CD1c-positive myeloid dendritic cell (primary cell): ENCODE measurements around the gene PFKFB3.
"Not testable (repeated sequence)": the region's sequence is repeated elsewhere in the genome, so short reads cannot be mapped to it uniquely, and the experiment has no call there.

Experiments used
- DNase-seq: peaks from one replicate; pipeline ENCODE4 v3.0.0-alpha.2; 2016; ENCODE audit errors: extremely low spot score

Gene PFKFB3

DNA sequence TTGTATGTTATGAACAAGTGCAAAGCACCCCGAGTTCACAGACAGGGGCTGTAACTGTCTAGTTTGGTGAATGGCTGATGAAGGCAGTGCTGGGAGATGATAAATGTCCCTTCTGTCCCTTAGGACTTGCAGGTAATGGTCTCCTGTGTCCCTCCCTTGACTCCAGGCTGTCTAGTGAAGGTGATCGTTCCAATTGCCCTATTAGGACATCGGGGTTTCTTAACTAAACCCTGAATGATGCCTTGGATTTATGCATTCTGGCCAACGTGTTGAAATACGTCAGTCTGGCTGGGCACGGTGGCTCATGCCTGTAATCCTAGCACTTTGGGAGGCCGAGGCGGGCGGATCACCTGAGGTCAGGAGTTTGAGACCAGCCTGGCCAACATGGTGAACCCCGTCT, 69.4 kb downstream of the PFKFB3 start:
- DNase-seq = no peak

DNA sequence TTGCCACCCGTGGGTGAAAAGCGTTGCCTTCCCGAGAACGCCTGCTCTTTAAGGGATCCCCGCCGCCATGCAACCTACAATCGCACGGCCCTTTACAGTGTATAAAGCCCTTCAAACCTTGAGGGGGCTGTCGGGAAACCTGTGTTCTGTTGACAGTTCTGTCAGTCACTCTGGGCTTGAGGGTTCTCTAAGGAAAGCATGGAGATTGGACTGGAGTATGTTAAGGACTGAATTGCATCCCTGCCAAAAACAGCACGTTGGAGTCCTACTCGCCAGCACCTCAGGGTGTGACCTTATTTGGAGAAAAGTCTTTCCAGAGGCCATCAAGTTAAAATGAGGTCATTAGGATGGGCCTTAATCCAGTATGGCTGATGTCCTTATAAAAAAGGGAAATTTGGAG, 70.6 kb downstream of the PFKFB3 start:
- no peak for DNase-seq

DNA sequence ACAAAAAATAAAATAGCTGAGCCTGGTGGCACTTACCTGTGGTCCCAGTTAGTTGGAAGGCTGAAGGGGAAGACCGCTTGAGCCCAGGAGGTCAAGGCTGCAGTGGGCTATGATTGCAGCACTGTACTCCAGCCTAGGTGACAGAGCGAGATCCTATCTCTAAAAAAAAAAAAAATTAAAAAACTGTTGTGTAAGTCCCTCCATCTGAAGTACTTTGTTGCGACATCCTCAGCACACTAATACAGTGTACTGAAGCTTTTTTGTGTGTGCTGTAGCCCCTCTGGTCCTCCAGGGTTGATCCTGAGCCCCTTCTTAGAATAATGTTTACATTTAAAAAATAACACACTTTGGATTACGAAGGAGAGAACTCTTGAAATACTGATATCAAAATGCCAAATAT, 71.3 kb downstream of the PFKFB3 start:
- DNase-seq = no peak

DNA sequence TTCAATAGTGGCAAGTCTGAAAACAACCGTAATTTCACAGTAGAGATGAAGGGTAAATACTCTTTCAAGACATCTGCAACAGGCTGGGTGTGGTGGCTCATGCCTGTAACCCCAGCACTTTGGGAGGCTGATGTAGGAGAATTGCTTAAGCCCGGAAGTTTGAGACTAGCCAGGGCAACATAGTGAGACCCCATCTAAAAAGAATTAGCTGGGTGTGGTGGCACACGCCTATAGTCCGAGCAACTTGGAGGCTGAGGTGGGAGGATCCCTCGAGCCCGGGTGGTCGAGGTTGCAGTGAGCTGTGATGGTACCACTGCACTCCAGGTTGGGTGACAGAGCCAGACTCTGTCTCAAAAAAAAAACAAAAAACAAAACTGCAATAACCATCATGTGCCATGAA, 71.8 kb downstream of the PFKFB3 start:
- DNase-seq = no peak

DNA sequence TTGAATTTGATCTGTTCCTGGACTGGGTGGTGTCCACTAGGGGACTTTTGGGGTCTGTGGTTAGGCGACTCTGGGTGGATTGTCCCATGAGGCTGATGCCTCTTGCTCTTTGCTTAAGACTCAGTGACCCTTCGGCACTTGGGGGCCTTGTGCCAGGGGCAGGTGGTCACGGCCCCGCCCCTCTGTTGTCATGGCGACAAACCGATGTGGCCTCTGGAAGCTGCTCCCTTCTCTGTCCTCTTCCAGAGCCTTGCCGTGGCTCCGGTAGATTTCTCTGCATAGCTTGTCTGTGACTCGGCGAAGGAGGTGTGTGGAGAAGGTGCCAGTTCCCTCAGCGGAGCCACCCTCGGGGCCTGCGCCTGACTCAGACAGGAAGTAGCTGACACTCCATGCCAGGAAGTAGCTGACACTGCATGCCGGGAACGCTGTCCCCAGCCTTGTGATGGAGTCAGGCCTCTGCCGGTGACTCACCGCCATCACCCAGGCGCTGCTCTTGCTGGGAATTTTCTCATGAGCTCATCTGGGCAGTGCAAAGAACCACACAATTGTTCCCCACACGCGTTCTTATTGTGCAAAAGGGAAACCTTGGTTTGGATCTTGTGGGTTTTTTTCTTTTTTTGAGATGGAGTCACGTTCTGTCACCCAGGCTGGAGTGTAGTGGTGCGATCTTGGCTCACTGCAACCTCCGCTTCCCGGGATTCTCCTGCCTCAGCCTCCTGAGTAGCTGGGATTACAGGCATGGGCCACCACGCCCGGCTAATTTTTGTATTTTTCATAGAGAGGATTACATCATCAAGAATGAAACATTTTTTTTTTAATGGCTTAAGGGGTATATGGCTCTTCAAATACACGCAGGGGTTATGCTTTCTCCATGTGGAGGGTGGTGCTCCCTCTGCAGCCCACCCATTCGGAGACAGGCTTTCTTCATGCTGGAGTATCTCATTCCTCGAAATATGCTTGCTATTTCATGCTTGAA, 72.6 kb downstream of the PFKFB3 start:
- peak; percentile 97 for DNase-seq

DNA sequence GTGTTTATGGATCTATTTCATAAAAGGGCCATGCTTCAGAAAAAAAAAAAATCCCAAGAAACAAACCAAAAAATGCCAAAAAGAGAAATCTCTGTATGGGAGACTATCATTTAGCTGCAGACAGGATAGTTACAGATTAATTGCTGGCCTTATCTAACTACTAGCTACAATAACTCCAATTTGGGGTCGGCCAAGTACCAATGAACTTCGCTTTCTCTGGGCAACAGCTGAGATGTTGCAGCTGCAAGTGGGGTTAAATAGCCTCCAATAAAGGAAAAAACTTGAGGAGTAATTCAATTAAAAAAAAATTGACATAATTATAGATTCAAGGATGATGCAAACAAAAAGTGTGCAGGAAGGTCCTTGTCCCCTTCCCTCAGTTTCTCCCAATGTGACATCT, 73.6 kb downstream of the PFKFB3 start:
- no peak for DNase-seq

DNA sequence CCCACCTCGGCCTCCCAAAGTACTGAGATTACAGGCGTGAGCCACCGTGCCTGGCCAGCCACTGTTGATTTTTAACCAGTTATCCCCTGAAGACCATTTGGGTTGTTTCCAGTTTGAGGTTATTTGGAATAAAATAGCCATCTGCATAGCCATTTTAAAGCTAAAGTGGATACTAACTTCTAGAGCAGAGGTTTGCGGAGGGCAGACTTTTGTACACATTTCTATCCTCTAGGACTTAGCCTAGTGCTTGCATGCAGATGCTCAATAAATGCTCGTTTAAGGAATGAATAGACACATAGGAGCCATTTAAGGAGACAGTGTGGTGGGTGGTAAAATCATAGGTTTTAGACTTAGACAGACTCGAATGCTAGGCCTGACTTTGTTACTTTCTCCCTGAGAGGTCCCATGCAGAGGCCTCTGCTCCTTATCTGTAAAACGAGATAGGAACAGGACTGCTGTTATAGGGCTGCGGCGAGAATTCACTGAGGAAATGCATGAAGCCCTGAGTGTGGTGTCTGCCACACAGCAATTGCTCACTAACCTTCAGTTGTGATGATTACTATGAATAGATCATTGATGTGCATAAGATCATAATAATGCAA, 75.9 kb downstream of the PFKFB3 start:
- no peak for DNase-seq

DNA sequence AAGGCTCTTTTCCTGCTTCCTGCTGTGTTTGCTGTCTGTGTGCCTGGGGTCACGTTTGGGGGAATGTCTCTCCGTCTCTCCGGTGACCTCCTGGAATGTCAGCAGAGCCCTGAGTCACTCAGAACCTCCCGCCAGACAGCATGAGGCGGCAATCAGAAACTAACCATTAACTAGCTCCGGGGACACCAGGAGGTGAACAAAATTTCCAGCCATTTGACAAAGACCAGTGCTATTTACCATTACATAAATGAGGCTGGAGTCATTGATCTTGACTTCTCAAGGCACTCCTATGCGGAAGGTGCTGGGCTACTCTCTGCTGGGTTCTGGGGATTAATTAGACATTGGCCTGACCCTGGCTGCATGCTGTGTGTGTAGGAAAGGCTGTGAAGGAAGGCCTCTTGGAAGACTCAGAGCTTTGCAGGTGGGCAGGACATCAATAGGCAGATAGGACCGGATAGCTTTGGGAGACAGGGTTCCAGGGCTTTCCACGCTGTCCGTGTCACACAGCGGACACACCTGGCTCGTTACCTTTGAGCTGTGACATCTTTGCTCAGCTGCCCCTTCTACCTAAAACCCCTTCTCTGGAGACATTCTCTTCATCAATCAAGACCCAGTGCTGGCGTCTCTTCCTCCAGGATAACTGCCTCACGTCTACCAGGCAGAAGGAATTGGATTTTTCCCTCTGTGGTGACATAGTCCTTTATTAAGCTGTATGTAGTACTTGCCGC, 77.0 kb downstream of the PFKFB3 start:
- no peak for DNase-seq

DNA sequence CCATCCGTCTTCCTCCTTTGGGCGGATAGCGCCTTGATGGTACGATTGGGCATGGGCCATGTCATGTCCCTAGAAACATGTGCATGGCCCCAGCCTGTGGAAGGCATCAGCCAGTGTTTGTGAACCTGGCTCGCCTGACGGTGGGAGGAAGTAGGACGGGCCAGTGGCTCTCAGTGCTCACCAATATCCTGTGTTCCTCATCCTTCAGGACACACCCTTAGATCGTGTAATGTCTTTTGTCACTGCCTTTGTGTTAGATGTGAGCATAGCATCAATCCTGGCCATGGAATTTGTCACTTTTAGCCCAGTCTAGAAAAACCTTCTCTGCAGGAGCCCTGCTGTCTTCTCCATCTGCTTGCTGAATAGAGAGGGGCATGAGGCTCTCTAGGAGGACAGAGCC, 77.6 kb downstream of the PFKFB3 start:
- no peak for DNase-seq

DNA sequence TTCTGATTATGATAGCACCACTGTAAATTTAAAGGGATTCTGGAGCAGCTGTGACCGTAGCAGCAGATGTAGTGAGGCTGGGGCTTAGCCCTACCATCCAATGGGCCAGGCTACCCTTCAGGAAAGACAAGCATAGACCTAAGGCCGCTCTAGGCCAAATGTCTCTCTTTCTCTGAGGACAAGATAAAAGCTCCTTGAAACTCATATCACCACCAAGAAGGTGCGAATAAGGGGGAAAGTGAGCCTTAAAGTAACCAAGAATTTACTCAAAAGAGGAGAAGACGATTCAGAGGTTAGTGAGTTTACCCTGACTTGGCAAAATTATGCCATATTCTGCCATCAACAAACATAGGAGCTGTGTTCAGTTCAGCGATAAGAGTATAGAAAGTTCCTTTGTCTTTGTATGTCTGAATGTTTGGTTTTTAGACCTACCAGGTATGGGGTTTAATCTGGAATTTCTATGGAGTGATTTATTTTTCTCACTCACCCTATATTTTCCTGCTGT, 79.8 kb downstream of the PFKFB3 start:
- no peak for DNase-seq

DNA sequence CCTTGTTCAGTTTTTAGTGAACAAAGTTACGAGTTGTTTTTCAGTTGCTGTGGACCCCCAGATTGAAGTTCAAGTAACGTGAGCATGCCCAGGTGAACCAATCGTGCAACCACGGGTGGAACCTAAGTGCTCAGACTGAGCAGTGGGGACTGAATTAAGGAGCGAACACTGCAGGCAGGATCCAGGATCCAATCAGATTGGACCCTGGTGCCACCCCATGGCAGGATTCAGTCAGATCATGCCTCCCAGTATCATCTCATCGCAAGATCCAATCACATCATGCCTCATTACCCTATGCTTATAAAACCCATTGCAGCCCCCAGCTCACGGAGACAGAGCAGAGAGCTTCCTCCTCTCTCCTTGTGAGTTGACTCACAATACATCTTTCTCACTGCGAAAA, 80.9 kb downstream of the PFKFB3 start:
- DNase-seq = no peak

DNA sequence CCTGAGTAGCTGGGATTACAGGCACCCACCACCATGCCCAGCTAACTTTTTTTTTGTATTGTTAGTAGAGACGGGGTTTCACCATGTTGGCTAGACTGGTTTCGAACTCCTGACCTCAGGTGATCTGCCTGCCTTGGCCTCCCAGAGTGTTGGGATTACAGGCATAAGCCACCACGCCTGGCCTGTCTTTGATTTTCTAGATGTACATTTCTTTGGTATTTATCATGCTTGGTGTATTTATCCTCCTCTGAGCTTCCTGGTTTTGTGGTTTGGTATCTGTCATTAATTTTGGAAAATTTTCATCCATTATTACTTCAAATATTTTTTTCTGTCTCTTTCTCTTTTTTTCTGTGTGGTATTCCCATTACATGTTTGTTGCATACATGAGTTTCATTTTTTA, 87.9 kb downstream of the PFKFB3 start:
- not testable (repeated sequence) for DNase-seq

DNA sequence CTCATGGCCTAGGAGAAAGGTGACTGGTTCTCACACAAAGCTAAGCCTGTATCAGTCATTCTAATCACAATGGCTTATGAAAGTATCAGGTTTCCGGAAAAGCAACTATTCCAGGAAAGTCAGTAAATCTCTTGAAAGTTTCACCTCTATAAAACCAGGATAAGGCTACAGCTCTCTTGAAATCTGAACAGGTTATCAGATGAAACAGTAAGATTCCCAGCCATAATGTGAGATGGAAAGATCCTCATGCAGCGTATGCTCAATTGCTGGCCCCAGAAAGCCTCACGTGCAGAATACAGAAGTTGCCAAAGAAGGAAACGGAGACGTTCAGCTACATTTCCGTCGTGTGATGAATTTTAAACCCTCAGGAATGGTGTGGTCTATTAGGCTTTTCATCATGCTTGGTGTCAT, 90.0 kb downstream of the PFKFB3 start:
- DNase-seq = no peak

DNA sequence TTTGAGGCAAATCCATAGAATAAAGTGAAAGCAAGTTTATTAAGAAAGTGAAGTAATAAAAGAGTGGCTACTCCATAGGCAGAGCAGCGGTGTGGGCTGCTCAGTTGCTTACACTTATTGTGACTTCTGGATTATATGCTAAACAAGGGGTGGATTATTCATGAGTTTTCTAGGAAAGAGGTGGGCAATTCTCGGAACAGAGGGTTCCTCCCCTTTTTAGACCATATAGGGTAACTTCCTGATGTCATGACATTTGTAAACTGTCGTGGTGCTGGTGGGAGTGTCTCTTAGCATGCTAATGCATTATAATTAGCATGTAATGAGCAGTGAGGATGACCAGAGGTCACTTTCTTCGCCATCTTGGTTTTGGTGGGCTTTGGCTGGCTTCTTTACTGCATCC, 93.7 kb downstream of the PFKFB3 start:
- DNase-seq = not testable (repeated sequence)

DNA sequence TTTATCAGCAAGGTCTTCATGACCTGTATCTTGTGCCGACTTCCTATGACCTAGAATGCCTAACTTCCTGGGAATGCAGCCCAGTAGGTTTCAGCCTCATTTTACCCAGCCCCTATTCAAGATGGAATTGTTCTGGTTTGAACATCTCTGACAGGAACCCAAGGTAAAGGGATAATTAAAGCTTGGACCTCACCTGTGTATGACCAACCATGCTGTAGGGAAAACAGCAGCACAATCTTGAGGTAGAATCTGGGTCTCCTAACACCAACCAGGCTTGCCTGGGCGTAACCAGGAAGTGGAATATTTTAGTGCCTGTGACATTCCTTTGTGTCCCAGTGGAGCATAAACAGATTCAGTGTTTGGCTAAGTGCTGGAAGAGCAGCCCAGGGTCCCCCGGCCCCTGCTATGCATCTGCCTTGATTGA, 94.1 kb downstream of the PFKFB3 start:
- no peak for DNase-seq

DNA sequence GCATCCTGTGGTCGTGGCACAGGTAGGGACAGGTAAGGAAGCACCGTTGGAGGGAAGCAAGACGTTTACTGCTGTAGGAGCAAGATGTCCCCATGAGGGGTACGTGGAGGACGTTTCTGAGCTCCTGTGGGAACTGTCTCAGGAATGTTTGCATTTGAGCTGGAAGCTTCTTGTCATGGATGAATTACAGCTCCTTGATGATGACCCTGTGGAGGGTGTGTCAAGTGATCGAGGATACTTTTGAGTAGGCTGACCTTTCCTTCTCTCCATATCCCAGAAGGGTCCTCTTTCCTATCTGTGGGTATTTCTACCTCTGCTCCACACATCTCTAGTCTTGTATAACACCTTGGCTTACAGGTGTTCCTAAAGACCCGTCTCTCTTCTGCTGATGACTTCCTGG, 94.8 kb downstream of the PFKFB3 start:
- no peak for DNase-seq

DNA sequence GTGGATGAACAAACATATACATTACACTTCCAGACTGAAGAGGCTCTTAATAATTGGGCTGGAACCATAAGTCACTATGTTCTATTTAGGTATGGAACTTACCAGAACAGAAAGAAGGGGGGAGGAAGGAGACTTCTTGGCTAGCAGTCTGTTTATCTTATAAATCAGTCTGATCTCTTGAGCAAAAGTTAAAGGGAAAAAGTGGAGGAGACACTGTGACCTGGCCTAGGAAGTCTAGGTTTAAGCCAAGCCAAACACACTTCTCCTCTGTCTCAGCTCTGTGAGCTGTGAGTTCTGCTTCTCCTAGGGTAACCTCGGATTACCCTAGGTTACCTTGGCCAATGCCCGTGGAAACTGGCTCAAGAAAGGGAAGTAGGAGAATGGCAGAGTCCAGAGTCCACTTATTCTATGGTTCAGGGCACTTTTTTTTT, 95.2 kb downstream of the PFKFB3 start:
- DNase-seq = peak; percentile 40

DNA sequence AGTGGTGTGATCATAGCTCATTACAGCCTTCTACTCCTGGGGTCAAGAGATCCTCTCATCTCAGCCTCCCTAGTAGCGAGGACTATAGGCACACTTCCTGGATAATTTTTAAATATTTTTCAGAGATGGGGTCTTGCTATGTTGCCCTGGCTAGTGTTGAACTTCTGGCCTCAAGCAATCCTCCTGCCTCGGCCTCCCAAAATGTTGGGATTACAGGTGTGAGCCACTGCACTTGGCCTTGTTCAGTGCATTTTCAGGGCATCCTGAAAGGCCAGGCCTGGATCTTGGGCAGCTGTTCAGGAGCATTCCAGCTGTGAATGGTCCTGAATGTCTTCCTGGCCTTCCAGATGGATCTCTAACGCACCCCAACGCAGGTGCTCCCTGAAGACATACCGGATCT, 95.7 kb downstream of the PFKFB3 start:
- DNase-seq = no peak

DNA sequence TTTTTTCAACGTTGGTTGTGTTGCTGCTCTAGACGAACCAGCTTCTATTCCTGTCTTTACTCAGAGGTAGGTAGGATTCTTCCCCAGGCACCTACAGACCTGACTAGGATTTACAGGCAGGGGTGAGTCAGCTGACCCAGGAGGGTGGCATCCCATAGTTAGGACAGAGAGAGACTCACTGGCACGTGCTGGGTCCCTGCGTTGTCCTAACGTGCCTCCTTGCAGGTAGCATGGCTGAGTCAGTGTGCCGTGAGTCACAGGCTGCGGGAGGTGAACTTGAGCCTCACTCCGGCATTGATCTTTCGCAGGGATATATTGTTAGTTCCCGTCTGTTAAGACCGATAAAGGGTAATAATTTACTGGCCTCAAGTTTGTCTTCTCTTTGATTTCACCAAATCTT, 96.5 kb downstream of the PFKFB3 start:
- DNase-seq = no peak

DNA sequence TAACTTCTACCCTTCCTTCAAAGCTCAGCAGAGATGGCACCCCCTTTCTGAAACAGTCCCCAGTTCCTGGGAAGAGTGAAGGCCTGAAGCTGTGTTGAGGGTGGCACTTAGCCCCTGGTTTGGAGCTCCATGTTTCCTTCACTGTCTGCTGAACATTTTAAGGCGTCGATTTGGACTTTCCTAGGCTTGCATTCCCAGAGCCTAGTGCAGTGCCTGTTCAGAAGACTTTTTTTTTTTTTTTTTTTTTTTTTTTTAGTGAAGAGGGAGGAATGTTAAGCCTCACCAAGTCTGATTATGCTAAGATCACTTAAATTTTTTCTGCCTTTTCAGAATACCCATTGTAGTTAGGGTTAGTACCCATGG, 97.0 kb downstream of the PFKFB3 start:
- DNase-seq = no peak

DNA sequence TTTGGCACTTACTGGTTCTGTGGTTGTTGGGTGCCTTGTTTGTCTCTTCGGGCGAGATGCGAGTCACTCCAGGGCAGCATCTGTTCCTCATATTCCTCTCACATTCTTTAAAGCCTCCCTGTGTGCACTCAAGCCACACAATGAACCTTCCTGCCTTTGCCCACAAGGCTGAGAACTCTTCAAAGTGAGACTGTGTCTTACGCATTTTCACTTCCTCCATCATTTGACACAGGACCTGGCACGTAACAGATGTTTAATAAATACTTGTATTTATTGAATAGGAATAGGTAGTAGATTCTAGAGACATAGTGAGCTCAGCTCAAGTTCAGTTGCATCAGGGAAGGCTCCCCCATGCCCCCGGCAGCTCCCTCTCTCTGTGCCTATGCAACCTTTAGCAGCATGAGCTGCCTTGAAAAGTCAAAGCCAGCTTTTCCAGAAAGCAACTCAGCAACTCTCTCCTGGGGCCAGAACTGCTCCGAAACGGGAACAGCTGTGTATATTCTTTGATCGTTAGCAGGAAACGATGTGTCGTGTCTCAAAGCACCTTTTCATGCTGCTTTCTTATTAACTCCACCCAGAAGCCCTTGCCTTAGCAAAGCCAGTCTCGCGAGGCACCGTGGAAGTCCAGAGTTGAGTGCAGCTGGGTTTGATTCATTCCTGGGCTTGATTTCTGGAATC, 97.5 kb downstream of the PFKFB3 start:
- peak; percentile 83 for DNase-seq
